Transverse colon (tissue), 4 donors: Measurements from ENCODE around the gene TAS1R2. TPM values are rescaled to one million over a fixed set of nuclear protein-coding genes. Genes with fewer than 3 reads are reported as not detected.
"Not testable (repeated sequence)": the region's sequence is repeated elsewhere in the genome, so short reads cannot be mapped to it uniquely, and the experiment has no call there.

Source experiments
- DNase-seq: peaks from one replicate; pipeline ENCODE4 v3.0.0-alpha.2; 2019
- H3K27ac ChIP-seq, 4 donors: fragments of 200-600 bp; sonication (generic); 2 replicates each; pipeline ENCODE4 v1.5.1; 2016 to 2018; ENCODE audit warnings: inconsistent platforms in 4 of 4
- H3K27me3 ChIP-seq: fragments of 200-600 bp; sonication (generic); 2 replicates; pipeline ENCODE4 v1.5.1; 2017; ENCODE audit warnings: inconsistent platforms
- H3K36me3 ChIP-seq, 4 donors: fragments of 200-600 bp; sonication (generic); 2 replicates each; pipeline ENCODE4 v1.5.1; 2017 to 2019; ENCODE audit warnings: inconsistent platforms in 4 of 4
- H3K4me1 ChIP-seq, 4 donors: fragments of 200-600 bp; sonication (generic); 2 replicates each; pipeline ENCODE4 v1.5.1; 2017 to 2020; ENCODE audit warnings: inconsistent platforms in 4 of 4
- H3K4me3 ChIP-seq, 4 donors: fragments of 200-600 bp; sonication (generic); 1 replicate in 1 of 4; 2 replicates in 3 of 4; pipeline versions ENCODE4 v1.5.1 to v1.6.1; 2017 to 2019; ENCODE audit warnings: inconsistent platforms in 4 of 4
- H3K9me3 ChIP-seq, 2 donors: fragments of 200-600 bp; sonication (generic); 2 replicates each; pipeline ENCODE4 v1.5.1; 2017 to 2019; ENCODE audit warnings: inconsistent platforms in 2 of 2
- EP300 ChIP-seq: sonication (generic); formaldehyde crosslinking; IDR thresholded peaks from one replicate; pipeline ENCODE4 v1.6.1; 2017; ENCODE audit warnings: antibody characterized with exemption, low read depth
- POLR2A ChIP-seq: fragments of 450-650 bp; IDR thresholded peaks from one replicate; pipeline ENCODE4 v1.6.1; 2016; ENCODE audit warnings: antibody characterized with exemption, mild to moderate bottlenecking, moderate library complexity
- POLR2AphosphoS5 ChIP-seq, 3 donors: sonication (generic); formaldehyde crosslinking; IDR thresholded peaks; one replicate each; pipeline ENCODE4 v1.6.1; 2016; ENCODE audit warnings: antibody characterized with exemption in 3 of 3
- WGBS, 2 donors: methylation state at CpG; one replicate each; pipeline ENCODE4 v1.1.5; 2018; ENCODE audit warnings: low coverage in 1 of 2; 5-methylcytosine and 5-hydroxymethylcytosine counted together
- in situ Hi-C, 4 donors: fragments of 200-750 bp; cut with MboI; loops; one replicate each; pipeline versions ENCODE4 v1.15.0 to v1.15.1; 2017; ENCODE audit warnings: low sequenced_read_pairs in 3 of 4, low pct_ligation_motif_present in 1 of 4, low pct_unique_long_range_greater_than_20kb in 1 of 4
- intact Hi-C: fragments of 100-400 bp; cut with DNase I; formaldehyde crosslinking; loops from one replicate; pipeline ENCODE4 v1.15.1; 2023; ENCODE audit warnings: low total_unique reads
- total RNA-seq, 4 donors: library from RNA; depleted of rRNA; stranded (reverse); fragments of >200 nt; gene quantifications; one replicate each; pipeline ENCODE4 v1.1.0, GENCODE V29; 2016
- TF ChIP-seq, protein P1 (sequence below), 5 experiments: fragments of 200-600 bp in 3 of 5; fragments of 450-650 bp in 2 of 5; sonication (generic) in 3 of 5; IDR thresholded peaks; 1 replicate in 2 of 5; 2 replicates in 3 of 5; pipeline ENCODE4 v1.5.1; 2016 to 2017; ENCODE audit warnings: antibody characterized with exemption in 5 of 5, inconsistent platforms in 3 of 5, mild to moderate bottlenecking in 2 of 5, moderate library complexity in 1 of 5

TAS1R2 gene
- total RNA-seq, 4 donors from 2014 or later = not detected

DNA sequence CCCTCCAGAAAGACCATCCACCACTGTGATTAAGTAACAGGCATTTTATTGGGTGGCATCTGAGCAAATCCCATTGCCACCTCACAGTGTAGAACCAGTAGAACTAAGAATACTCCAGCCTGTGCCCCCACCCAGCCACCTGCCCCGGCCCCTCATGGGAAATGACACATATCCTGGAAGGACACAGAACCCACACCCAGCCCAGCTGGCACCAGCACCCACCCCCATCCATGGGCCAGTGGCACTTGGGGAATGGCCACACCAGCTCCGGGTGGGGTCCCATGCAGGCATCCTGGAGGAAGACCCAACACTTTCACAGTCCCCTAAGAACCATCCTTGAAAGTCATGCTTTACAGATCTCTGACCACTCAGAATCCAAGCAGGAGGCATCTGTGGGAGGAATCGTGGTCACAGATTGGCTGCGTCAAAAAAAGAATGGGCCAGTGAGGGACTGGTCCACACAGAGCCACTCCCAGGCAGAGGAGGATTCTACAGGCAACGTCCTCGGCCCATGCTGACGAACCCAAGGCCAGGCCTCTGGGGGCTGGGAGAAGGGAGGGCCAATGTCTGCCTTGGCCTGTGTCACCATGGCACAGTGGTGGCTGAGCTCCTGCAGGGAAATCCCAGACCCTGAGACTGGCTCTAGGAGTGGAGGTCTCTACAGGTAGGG lies 12.1 kb upstream of the TAS1R2 start:
- H3K36me3 ChIP-seq = no peaks in the 10 kb centered on the region
- 91% methylated on average over 7 of the region's 7 CpGs; no CpG with 5 or more reads in 1 of the 2 donors for whole genome bisulfite sequencing, 2 donors
- peaks cover 0 to 5% (median 2%) of the 10 kb centered on the region in 4 donors for H3K4me1 ChIP-seq
- no peak for TF ChIP-seq POLR2A
- TF ChIP-seq EP300 = no peak
- H3K9me3 ChIP-seq = no peaks in the 10 kb centered on the region
- H3K4me3 ChIP-seq = no peak overlapping the region
- in situ Hi-C loops (no loop called here), intact Hi-C loops (no loop called here)
- no peak overlapping the region for H3K27ac ChIP-seq
- DNase-seq = no peak
- H3K27me3 ChIP-seq = peaks cover 6% of the 10 kb centered on the region

DNA sequence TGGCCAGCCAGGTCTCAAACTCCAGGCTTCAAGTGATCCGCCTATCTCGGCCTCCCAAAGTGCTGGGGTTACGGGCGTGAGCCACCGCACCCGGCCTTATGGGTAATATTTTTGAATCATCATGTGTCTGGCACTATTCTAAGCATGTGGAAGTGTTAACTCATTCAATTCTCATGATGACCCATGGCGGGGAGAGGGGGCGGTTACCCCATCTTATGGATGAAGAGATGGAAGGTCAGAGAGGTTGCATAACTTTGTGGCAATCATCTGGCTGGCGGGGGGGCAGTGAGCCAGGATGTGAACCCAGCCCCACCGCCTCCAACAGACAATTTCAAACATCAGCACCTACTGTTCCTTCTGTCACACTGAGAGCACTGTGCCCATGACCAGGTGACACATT lies 11.5 kb upstream of the TAS1R2 start:
- TF ChIP-seq EP300 = no peak
- TF ChIP-seq, protein P1, sequence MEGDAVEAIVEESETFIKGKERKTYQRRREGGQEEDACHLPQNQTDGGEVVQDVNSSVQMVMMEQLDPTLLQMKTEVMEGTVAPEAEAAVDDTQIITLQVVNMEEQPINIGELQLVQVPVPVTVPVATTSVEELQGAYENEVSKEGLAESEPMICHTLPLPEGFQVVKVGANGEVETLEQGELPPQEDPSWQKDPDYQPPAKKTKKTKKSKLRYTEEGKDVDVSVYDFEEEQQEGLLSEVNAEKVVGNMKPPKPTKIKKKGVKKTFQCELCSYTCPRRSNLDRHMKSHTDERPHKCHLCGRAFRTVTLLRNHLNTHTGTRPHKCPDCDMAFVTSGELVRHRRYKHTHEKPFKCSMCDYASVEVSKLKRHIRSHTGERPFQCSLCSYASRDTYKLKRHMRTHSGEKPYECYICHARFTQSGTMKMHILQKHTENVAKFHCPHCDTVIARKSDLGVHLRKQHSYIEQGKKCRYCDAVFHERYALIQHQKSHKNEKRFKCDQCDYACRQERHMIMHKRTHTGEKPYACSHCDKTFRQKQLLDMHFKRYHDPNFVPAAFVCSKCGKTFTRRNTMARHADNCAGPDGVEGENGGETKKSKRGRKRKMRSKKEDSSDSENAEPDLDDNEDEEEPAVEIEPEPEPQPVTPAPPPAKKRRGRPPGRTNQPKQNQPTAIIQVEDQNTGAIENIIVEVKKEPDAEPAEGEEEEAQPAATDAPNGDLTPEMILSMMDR (IDR thresholded peaks at IDR 0.05) = no peak
- in situ Hi-C loops (no loop called here), intact Hi-C loops (no loop called here)
- Histone ChIP-seq H3K27ac (no peak overlapping the region), H3K36me3 (no peaks in the 10 kb centered on the region), H3K4me1 (peaks cover 0 to 5% (median 2%) of the 10 kb centered on the region in 4 donors), H3K27me3 (peaks cover 6% of the 10 kb centered on the region), H3K9me3 (no peaks in the 10 kb centered on the region), H3K4me3 (no peak overlapping the region)
- no peak for DNase-seq
- WGBS, 2 donors = 65 to 83% methylated on average over 7 to 10 of the region's 10 CpGs

DNA sequence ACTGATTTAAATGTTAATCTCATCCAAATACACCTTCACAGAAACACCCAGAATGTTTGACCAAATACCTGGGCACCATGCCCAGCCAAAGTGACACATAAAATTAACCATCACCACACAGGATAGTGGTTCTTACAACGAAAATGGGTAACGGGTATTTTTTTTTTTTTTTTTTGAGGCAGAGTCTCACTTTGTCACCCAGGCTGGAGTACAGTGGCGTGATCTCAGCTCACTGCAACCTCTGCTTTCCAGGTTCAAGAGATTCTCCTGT lies 11.1 kb upstream of the TAS1R2 start:
- 50 to 61% methylated on average over 1 to 3 of the region's 3 CpGs for WGBS, 2 donors
- H3K27me3 ChIP-seq, H3K36me3 ChIP-seq, H3K9me3 ChIP-seq, H3K27ac ChIP-seq, intact Hi-C loops, in situ Hi-C loops, H3K4me1 ChIP-seq, H3K4me3 ChIP-seq, DNase-seq: not testable (repeated sequence)

DNA sequence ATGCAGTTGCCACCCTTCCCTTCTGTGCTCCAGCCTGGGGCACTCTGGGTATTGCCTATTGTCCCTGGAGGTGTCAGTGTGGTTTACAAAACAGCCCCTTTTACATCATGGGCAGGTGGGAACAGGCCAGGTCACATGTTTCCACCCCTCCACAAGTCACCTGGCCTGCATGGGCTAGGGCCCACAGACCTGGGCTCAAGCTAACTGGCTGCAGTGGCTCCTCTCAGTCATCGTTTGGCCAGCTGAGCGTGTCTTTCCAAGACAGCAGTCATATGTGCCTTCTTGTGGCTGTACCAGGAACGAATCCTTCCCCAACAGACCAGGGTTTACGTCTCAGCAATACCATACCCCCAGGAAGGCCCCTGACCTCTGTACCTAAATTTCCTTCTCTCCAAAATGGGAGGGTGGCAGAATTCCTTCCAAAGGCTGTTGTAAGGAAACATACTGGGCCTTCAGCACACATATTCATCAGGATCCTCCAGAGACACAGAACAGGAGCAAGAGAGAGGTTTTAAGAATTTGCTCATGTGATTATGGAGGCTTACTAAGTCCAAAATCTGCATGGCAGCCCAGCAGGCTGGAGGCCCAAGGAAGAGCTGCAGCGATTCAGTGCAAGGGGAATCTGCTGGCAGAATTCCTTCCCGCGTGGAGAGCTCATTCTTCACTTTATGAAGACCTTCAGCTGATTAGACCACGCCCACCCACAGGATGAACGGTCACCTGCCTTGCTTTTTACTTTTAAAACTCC lies 10.6 kb upstream of the TAS1R2 start:
- no peak overlapping the region for H3K4me3 ChIP-seq
- TF ChIP-seq, protein P1 (IDR thresholded peaks at IDR 0.05) = no peak
- TF ChIP-seq POLR2AphosphoS5 (IDR thresholded peaks at IDR 0.05) (no peak), POLR2A (no peak), EP300 (no peak)
- no peaks in the 10 kb centered on the region for H3K9me3 ChIP-seq
- H3K4me1 ChIP-seq = peaks cover 0 to 3% (median under 1%) of the 10 kb centered on the region in 4 donors
- WGBS, 2 donors = 58% methylated on average over 9 of the region's 9 CpGs; no CpG with 5 or more reads in 1 of the 2 donors
- intact Hi-C loops = no loop called here
- H3K27ac ChIP-seq = no peak overlapping the region
- H3K27me3 ChIP-seq = peaks cover 6% of the 10 kb centered on the region
- no peak for DNase-seq
- in situ Hi-C loops = no loop called here
- H3K36me3 ChIP-seq = no peaks in the 10 kb centered on the region

DNA sequence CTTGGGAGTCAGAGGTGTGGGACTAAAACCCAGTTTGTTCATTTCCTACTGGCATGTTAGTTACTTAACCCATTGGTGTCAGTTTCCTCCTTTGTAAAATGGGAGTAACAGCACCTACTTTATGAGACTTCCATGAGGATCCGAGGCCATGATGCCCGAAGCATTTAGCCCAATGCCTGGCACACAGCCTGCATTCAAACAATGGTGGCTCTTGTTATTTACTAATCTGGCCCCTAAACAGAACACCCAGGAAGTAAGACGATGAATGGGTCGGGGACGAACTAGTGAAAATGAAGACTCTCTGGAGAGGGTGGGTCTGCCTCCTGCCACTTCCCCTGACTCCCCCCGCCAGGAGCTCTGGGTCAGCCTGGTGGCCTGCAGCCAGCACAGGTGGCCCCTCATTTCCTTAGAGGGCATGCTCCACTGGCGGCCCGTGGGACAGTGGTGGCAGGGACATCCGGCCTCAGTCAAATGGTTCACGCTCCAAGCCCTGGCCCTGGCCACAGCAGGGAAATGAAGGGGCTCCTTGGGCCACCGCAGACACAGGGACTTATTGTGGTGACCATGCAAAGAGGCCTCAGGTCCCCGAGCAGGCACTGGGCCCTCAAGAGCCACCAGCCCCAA lies 9.5 kb upstream of the TAS1R2 start:
- Histone ChIP-seq H3K4me3 (no peak overlapping the region), H3K27me3 (peaks cover 6% of the 10 kb centered on the region), H3K9me3 (no peaks in the 10 kb centered on the region), H3K36me3 (no peaks in the 10 kb centered on the region), H3K4me1 (no peaks in the 10 kb centered on the region), H3K27ac (no peak overlapping the region)
- DNase-seq = no peak
- no peak for TF ChIP-seq EP300
- no peak for TF ChIP-seq POLR2AphosphoS5 (IDR thresholded peaks at IDR 0.05)
- WGBS, 2 donors = 64% methylated on average over 12 of the region's 12 CpGs; no CpG with 5 or more reads in 1 of the 2 donors
- in situ Hi-C loops = no loop called here
- intact Hi-C loops = no loop called here
